ENCODE data around the gene MACROD2.

MACROD2 gene

DNA sequence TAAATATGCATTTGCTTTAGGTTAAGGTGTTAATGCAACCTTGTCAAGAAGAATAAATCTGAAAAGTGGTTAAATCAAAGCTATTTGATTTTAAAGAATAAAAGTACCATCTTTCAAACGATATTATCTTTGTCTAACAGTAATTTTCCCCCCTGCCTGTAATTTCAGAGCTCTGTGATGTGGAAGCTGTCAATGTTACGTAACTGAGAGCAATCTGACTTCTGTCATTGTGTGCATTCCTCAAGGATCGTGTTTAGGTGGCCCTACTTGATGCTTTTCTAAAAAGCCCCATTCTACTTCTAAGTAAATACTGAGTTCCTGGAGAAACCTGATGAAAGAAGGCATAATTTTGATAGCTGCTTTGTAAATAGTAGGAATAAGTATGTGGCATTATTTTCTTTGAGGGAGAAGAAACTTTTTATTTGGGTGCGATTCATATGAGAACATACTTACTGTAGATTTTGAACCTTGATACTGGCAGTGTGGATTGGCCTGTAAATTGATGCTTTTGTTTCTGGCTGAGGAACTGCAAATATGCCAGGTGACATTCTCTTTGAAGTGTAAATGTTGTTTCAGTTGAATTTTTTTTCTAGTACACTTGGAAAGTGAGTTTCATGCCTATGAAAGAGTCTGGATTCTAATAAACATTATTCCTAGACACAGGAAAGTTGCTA, 871.7 kb downstream of the MACROD2 start:
- no peak overlapping the region for H3K4me3 ChIP-seq (ENCODE audit: low read depth, low read length)
- TF ChIP-seq, protein P1, sequence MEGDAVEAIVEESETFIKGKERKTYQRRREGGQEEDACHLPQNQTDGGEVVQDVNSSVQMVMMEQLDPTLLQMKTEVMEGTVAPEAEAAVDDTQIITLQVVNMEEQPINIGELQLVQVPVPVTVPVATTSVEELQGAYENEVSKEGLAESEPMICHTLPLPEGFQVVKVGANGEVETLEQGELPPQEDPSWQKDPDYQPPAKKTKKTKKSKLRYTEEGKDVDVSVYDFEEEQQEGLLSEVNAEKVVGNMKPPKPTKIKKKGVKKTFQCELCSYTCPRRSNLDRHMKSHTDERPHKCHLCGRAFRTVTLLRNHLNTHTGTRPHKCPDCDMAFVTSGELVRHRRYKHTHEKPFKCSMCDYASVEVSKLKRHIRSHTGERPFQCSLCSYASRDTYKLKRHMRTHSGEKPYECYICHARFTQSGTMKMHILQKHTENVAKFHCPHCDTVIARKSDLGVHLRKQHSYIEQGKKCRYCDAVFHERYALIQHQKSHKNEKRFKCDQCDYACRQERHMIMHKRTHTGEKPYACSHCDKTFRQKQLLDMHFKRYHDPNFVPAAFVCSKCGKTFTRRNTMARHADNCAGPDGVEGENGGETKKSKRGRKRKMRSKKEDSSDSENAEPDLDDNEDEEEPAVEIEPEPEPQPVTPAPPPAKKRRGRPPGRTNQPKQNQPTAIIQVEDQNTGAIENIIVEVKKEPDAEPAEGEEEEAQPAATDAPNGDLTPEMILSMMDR (IDR thresholded peaks at IDR 0.05; ENCODE audit: borderline replicate concordance, insufficient read depth, low read depth, low read length), result no peak

DNA sequence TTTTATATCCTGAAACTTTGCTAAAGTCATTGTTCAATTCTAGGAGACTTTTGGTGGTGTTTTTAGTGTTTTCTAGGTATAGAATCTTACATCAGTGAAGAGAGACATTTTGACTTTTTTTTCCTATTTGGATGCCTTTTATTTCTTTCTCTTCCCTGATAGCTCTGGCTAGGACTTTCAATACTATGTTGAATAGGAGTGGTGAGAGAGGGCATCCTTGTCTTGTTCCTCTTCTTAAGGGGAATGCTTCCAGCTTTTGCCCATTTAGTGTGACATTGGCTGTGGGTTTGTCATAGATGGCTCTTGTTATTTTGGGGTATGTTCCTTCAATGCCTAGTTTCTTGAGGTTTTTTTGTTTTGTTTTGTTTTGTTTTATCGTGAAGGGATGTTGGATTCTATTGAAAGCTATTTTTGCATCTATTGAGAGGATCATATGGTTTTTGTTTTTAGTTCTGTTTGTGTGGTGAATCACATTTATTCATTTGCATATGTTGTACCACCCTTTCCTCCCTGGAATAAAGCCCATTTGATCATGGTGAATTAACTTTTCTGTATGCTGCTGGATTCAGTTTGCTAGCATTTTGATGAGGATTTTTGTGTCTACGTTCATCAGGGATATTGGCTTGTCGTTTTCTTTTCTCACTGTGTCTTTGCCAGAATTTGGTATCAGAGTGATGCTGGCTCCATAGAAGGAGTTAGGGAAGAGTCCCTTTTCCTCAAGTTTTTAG, 882.1 kb downstream of the MACROD2 start:
- H3K4me3 ChIP-seq (ENCODE audit: low read depth, low read length), result no peak overlapping the region
- TF ChIP-seq, protein P1 (IDR thresholded peaks at IDR 0.05; ENCODE audit: borderline replicate concordance, insufficient read depth, low read depth, low read length), result no peak

DNA sequence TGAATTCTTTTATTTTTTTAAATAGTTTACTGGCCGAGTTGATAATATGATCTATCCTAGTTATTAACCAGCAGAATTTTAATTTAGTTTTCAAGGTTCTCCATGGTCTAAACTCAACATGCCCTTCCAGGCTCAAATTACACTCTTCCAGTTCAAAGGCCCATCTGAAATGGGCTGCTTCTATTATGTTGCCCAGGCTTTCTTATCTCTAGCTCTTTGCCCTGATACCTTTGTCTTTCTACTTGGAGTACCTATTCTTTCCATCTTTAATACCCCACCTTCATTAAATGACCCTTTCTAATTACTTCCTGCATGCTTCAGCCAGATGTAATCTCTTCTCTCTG, 883.3 kb downstream of the MACROD2 start:
- H3K4me3 ChIP-seq (ENCODE audit: low read depth, low read length), result no peak overlapping the region
- TF ChIP-seq, protein P1 (IDR thresholded peaks at IDR 0.05; ENCODE audit: borderline replicate concordance, insufficient read depth, low read depth, low read length), result no peak

DNA sequence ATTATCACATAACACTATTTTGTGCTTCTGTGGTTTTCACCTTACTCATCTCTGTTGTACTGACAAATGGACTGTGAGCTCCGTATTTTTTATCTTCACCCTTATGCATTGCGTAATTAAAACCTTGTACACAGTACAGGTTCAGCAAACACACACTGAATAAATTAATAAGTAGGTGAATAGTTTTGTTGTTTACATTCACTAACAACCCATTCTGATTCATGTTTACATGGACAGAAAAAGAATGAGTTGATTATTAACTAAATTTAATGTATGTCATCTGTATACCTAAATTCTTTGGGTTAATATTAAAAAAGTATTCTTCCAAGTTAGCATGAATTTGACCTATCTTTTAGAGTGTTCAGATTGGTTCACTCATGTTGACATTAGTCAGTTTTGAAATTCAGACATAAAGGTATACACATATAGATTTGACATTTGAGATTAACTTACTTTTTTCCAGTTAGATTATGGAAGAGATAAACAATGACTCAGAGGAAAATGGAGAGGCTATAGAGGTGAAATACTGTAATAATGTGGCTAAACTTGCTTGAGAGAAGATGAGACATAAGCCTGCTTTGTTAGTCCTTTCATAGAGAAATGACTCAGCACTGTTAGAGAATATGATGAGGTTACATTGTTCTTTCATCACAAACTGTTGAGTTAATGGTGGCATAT, 883.8 kb downstream of the MACROD2 start:
- no peak overlapping the region for H3K4me3 ChIP-seq (ENCODE audit: low read depth, low read length)
- TF ChIP-seq, protein P1 (IDR thresholded peaks at IDR 0.05; ENCODE audit: borderline replicate concordance, insufficient read depth, low read depth, low read length), result no peak

DNA sequence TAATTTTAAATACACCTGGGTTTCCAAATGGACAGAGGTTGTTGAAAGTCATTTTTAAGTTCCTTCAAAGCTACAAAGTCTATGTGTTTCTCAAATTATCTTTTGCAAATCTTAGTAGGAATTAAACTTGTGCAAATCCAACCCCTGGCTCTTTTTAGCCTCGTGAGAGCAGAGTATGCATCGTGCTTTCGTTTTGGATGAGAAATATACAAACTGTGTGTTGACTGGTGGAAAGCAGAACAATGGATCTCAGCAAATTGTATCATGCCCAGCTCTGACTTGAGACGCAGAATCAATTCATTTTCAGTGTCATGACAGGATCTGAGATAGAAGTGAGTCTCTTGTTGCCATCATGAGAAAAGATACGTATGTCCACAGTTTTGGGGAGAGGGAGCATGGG, 884.5 kb downstream of the MACROD2 start:
- TF ChIP-seq, protein P1 (IDR thresholded peaks at IDR 0.05; ENCODE audit: borderline replicate concordance, insufficient read depth, low read depth, low read length), result no peak
- H3K4me3 ChIP-seq (ENCODE audit: low read depth, low read length), result no peak overlapping the region

DNA sequence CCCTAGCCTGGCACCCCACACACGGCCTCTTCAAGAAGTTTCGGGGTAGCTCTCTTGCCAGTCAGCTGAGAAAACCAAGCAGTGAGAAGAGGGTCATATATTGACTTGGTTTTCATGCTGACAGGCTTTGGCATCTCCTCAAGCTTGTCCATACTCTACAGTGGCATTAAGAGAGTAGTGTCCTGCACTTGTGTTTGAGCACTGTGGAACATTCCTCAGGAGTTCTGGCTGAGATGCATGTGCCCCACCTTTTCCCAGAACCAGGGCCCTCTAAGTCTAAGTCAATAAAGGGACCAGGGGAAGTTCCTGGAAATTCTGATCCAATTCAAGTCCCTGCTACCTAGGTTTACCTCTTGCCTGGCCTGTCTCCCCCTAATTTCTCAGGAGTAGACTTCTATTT, 886.2 kb downstream of the MACROD2 start:
- TF ChIP-seq, protein P1 (IDR thresholded peaks at IDR 0.05; ENCODE audit: borderline replicate concordance, insufficient read depth, low read depth, low read length), result no peak
- H3K4me3 ChIP-seq (ENCODE audit: low read depth, low read length), result no peak overlapping the region

Measured in GM12875 (cell line).